Gastrocnemius medialis (tissue), 4 donors: Measurements from ENCODE around the gene VMAC. TPM values are rescaled to one million over a fixed set of nuclear protein-coding genes. Genes with fewer than 3 reads are reported as not detected.

Source experiments
- ATAC-seq, 2 donors: fragments of 150-250 bp; one replicate each; pipeline ENCODE4 v1.9.1; 2016
- DNase-seq, 2 donors: peaks; one replicate each; pipeline ENCODE4 v3.0.0-alpha.2; 2019
- H3K27ac ChIP-seq, 4 donors: fragments of 200-600 bp; sonication (generic); 1 replicate in 1 of 4; 2 replicates in 3 of 4; pipeline ENCODE4 v1.5.1; 2016 to 2018; ENCODE audit warnings: mild to moderate bottlenecking in 2 of 4, moderate library complexity in 1 of 4
- H3K27me3 ChIP-seq, 3 donors: fragments of 200-600 bp; sonication (generic) in 2 of 3; 1 replicate in 1 of 3; 2 replicates in 2 of 3; pipeline versions ENCODE4 v1.5.1 to v1.6.0; 2016 to 2019; ENCODE audit warnings: mild to moderate bottlenecking in 1 of 3, moderate library complexity in 1 of 3
- H3K36me3 ChIP-seq, 2 donors: fragments of 200-600 bp; sonication (generic) in 1 of 2; one replicate each; pipeline ENCODE4 v1.5.1; 2017 to 2018
- H3K4me1 ChIP-seq, 2 donors: fragments of 200-600 bp; sonication (generic) in 1 of 2; one replicate each; pipeline ENCODE4 v1.5.1; 2016 to 2017; ENCODE audit warnings: mild to moderate bottlenecking in 2 of 2
- H3K4me3 ChIP-seq, 4 donors: fragments of 200-600 bp; sonication (generic) in 3 of 4; 1 replicate in 1 of 4; 2 replicates in 3 of 4; pipeline ENCODE4 v1.5.1; 2016 to 2019; ENCODE audit warnings: mild to moderate bottlenecking in 2 of 4
- H3K9me3 ChIP-seq, 3 donors: fragments of 200-600 bp; sonication (generic) in 2 of 3; 1 replicate in 1 of 3; 2 replicates in 2 of 3; pipeline ENCODE4 v1.5.1; 2016 to 2019
- POLR2A ChIP-seq, 2 donors: fragments of 450-650 bp; IDR thresholded peaks; one replicate each; pipeline ENCODE4 v1.6.1; 2017; ENCODE audit warnings: antibody characterized with exemption in 2 of 2, mild to moderate bottlenecking in 2 of 2, moderate library complexity in 2 of 2
- in situ Hi-C, 4 donors: fragments of 200-750 bp; cut with MboI; loops; one replicate each; pipeline versions ENCODE4 v1.15.0 to v1.8.0; 2017; ENCODE audit warnings: low sequenced_read_pairs in 4 of 4
- intact Hi-C: fragments of 100-400 bp; cut with DNase I; formaldehyde crosslinking; loops from one replicate; pipeline ENCODE4 v1.15.1; 2023; ENCODE audit warnings: low total_unique reads
- total RNA-seq, 4 donors: library from RNA; depleted of rRNA; stranded (reverse); fragments of >200 nt; gene quantifications; one replicate each; pipeline versions ENCODE4 v1.1.0 to v1.2.3, GENCODE V29; 2016
- TF ChIP-seq, protein P1 (sequence below), 5 experiments: fragments of 450-650 bp in 3 of 5; fragments of 200-600 bp in 2 of 5; sonication (generic) in 2 of 5; IDR thresholded peaks in 4 of 5; conservative IDR thresholded peaks in 1 of 5; 1 replicate in 4 of 5; 2 replicates in 1 of 5; pipeline ENCODE4 v1.5.1; 2016 to 2019; ENCODE audit warnings: antibody characterized with exemption in 5 of 5, mild to moderate bottlenecking in 3 of 5, moderate library complexity in 3 of 5

The VMAC gene
- total RNA-seq, 4 donors from 2014 or later: 0.46 to 3.0 (median 2.1) TPM

DNA sequence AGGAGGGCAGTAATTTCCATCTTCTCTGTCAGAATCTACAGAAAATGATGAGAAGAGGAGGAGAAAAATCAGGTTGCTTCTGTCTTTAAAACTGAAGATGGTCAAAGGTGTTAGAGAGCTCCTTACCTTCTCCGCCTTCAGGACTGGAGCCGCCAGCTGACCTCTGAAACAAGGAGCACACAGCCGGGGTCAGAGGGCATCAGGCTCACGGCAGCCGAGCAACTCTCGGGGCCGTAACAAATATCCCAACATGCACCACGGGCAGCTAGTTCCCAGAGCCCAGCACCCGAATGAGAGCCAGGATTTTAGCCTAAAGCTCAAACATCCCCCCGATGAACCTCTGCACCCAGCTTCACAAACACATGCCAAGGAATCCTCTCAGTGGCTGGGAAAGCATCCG, 37.0 kb downstream of the VMAC start:
- Histone ChIP-seq H3K4me1 (peaks cover 8 to 15% of the 10 kb centered on the region in 2 donors), H3K4me3 (no peak overlapping the region), H3K27ac (no peak overlapping the region), H3K9me3 (no peaks in the 10 kb centered on the region), H3K36me3 (peaks cover 0 to 4% of the 10 kb centered on the region in 2 donors), H3K27me3 (no peaks in the 10 kb centered on the region)
- no peak for TF ChIP-seq POLR2A (IDR thresholded peaks at IDR 0.05)
- TF ChIP-seq, protein P1, sequence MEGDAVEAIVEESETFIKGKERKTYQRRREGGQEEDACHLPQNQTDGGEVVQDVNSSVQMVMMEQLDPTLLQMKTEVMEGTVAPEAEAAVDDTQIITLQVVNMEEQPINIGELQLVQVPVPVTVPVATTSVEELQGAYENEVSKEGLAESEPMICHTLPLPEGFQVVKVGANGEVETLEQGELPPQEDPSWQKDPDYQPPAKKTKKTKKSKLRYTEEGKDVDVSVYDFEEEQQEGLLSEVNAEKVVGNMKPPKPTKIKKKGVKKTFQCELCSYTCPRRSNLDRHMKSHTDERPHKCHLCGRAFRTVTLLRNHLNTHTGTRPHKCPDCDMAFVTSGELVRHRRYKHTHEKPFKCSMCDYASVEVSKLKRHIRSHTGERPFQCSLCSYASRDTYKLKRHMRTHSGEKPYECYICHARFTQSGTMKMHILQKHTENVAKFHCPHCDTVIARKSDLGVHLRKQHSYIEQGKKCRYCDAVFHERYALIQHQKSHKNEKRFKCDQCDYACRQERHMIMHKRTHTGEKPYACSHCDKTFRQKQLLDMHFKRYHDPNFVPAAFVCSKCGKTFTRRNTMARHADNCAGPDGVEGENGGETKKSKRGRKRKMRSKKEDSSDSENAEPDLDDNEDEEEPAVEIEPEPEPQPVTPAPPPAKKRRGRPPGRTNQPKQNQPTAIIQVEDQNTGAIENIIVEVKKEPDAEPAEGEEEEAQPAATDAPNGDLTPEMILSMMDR (IDR thresholded peaks at IDR 0.05 in 4 of 5, conservative IDR thresholded peaks at IDR 0.05 in 1 of 5): no peak
- in situ Hi-C loops (no loop called here), intact Hi-C loops (no loop called here)
- DNase-seq (no peak), ATAC-seq (no peak)

- peaks cover 0 to 4% of the 10 kb centered on the region in 2 donors for H3K36me3 ChIP-seq
- in situ Hi-C loops: no loop called here
- no peaks in the 10 kb centered on the region for H3K9me3 ChIP-seq
- H3K4me1 ChIP-seq: peaks cover 8 to 15% of the 10 kb centered on the region in 2 donors
- no peak for ATAC-seq
- TF ChIP-seq, protein P1 (IDR thresholded peaks at IDR 0.05 in 4 of 5, conservative IDR thresholded peaks at IDR 0.05 in 1 of 5): no peak
- no peak for TF ChIP-seq POLR2A (IDR thresholded peaks at IDR 0.05)
- DNase-seq: no peak
- intact Hi-C loops: no loop called here
- no peak overlapping the region for H3K4me3 ChIP-seq
- no peak overlapping the region for H3K27ac ChIP-seq
- no peaks in the 10 kb centered on the region for H3K27me3 ChIP-seq
Measured at GRCh38 chr19:5943045-5943444, 38.4 kb downstream of the VMAC start.

GRCh38 chr19:5943623-5944022, 39.0 kb downstream of the VMAC start:
- H3K27ac ChIP-seq: no peak overlapping the region
- DNase-seq (no peak), ATAC-seq (no peak)
- H3K4me3 ChIP-seq: no peak overlapping the region
- in situ Hi-C loops: no loop called here
- no peaks in the 10 kb centered on the region for H3K9me3 ChIP-seq
- intact Hi-C loops: no loop called here
- TF ChIP-seq POLR2A (IDR thresholded peaks at IDR 0.05): no peak
- TF ChIP-seq, protein P1 (IDR thresholded peaks at IDR 0.05 in 4 of 5, conservative IDR thresholded peaks at IDR 0.05 in 1 of 5): no peak
- H3K27me3 ChIP-seq: no peaks in the 10 kb centered on the region
- H3K36me3 ChIP-seq: peaks cover 0 to 4% of the 10 kb centered on the region in 2 donors
- peaks cover 11 to 15% of the 10 kb centered on the region in 2 donors for H3K4me1 ChIP-seq

GRCh38 chr19:5947435-5947834, 42.8 kb downstream of the VMAC start:
- Histone ChIP-seq H3K4me3 (no peak overlapping the region), H3K27me3 (no peaks in the 10 kb centered on the region), H3K4me1 (peaks cover 24 to 29% of the 10 kb centered on the region in 2 donors), H3K36me3 (no peaks in the 10 kb centered on the region), H3K9me3 (no peaks in the 10 kb centered on the region), H3K27ac (peak overlapping the region; percentile 31 to 50 (median 44))
- intact Hi-C loops: no loop called here
- DNase-seq (peak; percentile 41 to 63), ATAC-seq (peak; percentile 61 to 74)
- TF ChIP-seq, protein P1 (IDR thresholded peaks at IDR 0.05 in 4 of 5, conservative IDR thresholded peaks at IDR 0.05 in 1 of 5): no peak
- no peak for TF ChIP-seq POLR2A (IDR thresholded peaks at IDR 0.05)
- in situ Hi-C loops: no loop called here
